ENCODE results near the gene HLA-DQB1.
"Not testable (repeated sequence)": the region's sequence is repeated elsewhere in the genome, so short reads cannot be mapped to it uniquely, and the experiment has no call there.

Gene HLA-DQB1

GRCh38 chr6:32666420-32667300 is at the start of gene HLA-DQB1:
Gene HLA-DQB1, minus strand, starts transcription at chr6:32666657. Its CDS starts 50 bp downstream, at chr6:32666607.
- DNase-seq (ENCODE audit: low read depth in 2 of 2), result peak; percentile 19 to 45

- DNase-seq (ENCODE audit: low read depth in 2 of 2), result no peak
These were observed 46.8 kb upstream of the HLA-DQB1 start for GRCh38 chr6:32713241-32713640.

GRCh38 chr6:32709625-32710024 is 43.2 kb upstream of the HLA-DQB1 start:
- no peak for DNase-seq (ENCODE audit: low read depth in 2 of 2)

- not testable (repeated sequence) for DNase-seq (ENCODE audit: low read depth in 2 of 2)
These were observed 38.7 kb upstream of the HLA-DQB1 start for GRCh38 chr6:32705164-32705563.

- DNase-seq (ENCODE audit: low read depth in 2 of 2), result no peak
These were observed 36.9 kb upstream of the HLA-DQB1 start for GRCh38 chr6:32703347-32703746.

GRCh38 chr6:32700391-32701040 is 34.1 kb upstream of the HLA-DQB1 start:
- DNase-seq (ENCODE audit: low read depth in 2 of 2), result no peak

GRCh38 chr6:32697031-32697430 is 30.6 kb upstream of the HLA-DQB1 start:
- no peak for DNase-seq (ENCODE audit: low read depth in 2 of 2)

- DNase-seq (ENCODE audit: low read depth in 2 of 2), result peak in 1 of 2 donors; percentile 45
These were observed 25.6 kb upstream of the HLA-DQB1 start for GRCh38 chr6:32692019-32692418.

GRCh38 chr6:32689531-32690501 is 23.4 kb upstream of the HLA-DQB1 start:
- no peak for DNase-seq (ENCODE audit: low read depth in 2 of 2)

GRCh38 chr6:32685603-32686002 is 19.1 kb upstream of the HLA-DQB1 start:
- no peak for DNase-seq (ENCODE audit: low read depth in 2 of 2)

GRCh38 chr6:32684246-32684645 is 17.8 kb upstream of the HLA-DQB1 start:
- DNase-seq (ENCODE audit: low read depth in 2 of 2), result no peak

- no peak for DNase-seq (ENCODE audit: low read depth in 2 of 2)
These were observed 13.6 kb upstream of the HLA-DQB1 start for GRCh38 chr6:32680055-32680454.

GRCh38 chr6:32679492-32679891 is 13.0 kb upstream of the HLA-DQB1 start:
- DNase-seq (ENCODE audit: low read depth in 2 of 2), result no peak

- DNase-seq (ENCODE audit: low read depth in 2 of 2), result not testable (repeated sequence)
These were observed 7.7 kb upstream of the HLA-DQB1 start for GRCh38 chr6:32674123-32674522.

GRCh38 chr6:32671908-32672307 is 5.5 kb upstream of the HLA-DQB1 start:
- not testable (repeated sequence) for DNase-seq (ENCODE audit: low read depth in 2 of 2)

GRCh38 chr6:32669893-32670292 is 3.4 kb upstream of the HLA-DQB1 start:
- DNase-seq (ENCODE audit: low read depth in 2 of 2), result no peak

- DNase-seq (ENCODE audit: low read depth in 2 of 2), result no peak
These were observed 2.8 kb upstream of the HLA-DQB1 start for GRCh38 chr6:32669240-32669639.

- DNase-seq (ENCODE audit: low read depth in 2 of 2), result peak; percentile 7 to 21
These were observed 1.8 kb upstream of the HLA-DQB1 start for GRCh38 chr6:32668226-32668747.

- DNase-seq (ENCODE audit: low read depth in 2 of 2), result no peak
These were observed 796 bp downstream of the HLA-DQB1 start for GRCh38 chr6:32665661-32666060.

- DNase-seq (ENCODE audit: low read depth in 2 of 2), result peak in 1 of 2 donors; percentile 29
These were observed 1.6 kb downstream of the HLA-DQB1 start for GRCh38 chr6:32664827-32665362.

- DNase-seq (ENCODE audit: low read depth in 2 of 2), result no peak
These were observed 2.1 kb downstream of the HLA-DQB1 start for GRCh38 chr6:32664354-32664753.

All from stimulated activated CD4-positive, alpha-beta T cell treated with anti-CD3 and anti-CD28 coated beads, Interleukin-15, amount 100 ng/mL, for 48 hours (primary cell).